Raji (cell line): Measurements from ENCODE around the gene BTN1A1.

Experiments
- POLR2A ChIP-seq: IDR thresholded peaks from 2 replicates; pipeline ENCODE4 v1.6.1; 2011; ENCODE audit warnings: low read depth, low read length, control low read depth; ENCODE audit not compliant: insufficient read depth

Gene BTN1A1

GRCh38 chr6:26472549-26473290 is 27.4 kb upstream of the BTN1A1 start:
- no peak for TF ChIP-seq POLR2A

GRCh38 chr6:26473429-26473757 is 26.7 kb upstream of the BTN1A1 start:
- TF ChIP-seq POLR2A = no peak

GRCh38 chr6:26473758-26474438 is 26.2 kb upstream of the BTN1A1 start:
- peak; percentile 89 for TF ChIP-seq POLR2A

DNA sequence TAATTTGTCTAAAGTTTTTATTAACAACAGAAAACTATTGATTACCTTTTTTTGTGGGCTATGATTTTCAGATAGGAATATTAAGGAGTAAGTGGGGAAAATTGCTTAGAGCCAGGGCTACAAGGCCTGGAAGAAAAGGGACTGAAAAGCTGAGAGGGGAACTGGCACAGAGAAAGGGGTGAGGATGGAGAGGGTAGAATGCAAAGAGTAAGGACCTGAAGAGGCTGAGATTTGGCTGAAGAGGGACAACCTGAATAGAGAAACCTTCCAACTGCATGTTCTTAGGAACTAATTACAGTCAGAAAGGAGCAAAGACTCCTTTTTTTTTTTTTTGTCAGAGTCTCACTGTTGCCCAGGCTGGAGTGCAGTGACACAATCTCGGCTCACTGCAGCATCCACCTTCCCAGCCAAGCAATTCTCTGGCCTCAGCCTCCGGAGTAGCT is 25.6 kb upstream of the BTN1A1 start:
- TF ChIP-seq POLR2A = no peak

GRCh38 chr6:26475823-26476729 is 24.0 kb upstream of the BTN1A1 start:
- TF ChIP-seq POLR2A = no peak

- no peak for TF ChIP-seq POLR2A
These were observed 23.2 kb upstream of the BTN1A1 start for GRCh38 chr6:26476896-26477295.

DNA sequence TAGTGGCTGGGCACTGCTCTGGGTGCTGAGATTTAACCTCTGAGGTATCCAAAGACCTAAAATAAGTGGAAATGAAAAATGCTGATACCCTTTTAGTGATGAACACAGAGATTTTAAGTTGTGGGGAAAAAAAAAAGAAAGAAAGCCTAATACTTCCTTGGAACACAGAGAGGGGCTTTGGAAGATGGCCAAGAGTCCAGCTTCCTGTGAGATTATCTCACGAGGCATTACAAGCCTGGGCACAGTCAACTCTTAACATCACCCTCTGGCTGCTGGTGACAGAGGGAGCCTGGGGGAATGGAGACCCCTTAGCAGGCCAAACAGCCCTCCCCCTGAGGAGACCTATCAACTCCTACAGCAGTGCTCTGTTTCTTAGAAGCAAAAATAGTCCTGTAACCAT is 22.7 kb upstream of the BTN1A1 start:
- TF ChIP-seq POLR2A = no peak

DNA sequence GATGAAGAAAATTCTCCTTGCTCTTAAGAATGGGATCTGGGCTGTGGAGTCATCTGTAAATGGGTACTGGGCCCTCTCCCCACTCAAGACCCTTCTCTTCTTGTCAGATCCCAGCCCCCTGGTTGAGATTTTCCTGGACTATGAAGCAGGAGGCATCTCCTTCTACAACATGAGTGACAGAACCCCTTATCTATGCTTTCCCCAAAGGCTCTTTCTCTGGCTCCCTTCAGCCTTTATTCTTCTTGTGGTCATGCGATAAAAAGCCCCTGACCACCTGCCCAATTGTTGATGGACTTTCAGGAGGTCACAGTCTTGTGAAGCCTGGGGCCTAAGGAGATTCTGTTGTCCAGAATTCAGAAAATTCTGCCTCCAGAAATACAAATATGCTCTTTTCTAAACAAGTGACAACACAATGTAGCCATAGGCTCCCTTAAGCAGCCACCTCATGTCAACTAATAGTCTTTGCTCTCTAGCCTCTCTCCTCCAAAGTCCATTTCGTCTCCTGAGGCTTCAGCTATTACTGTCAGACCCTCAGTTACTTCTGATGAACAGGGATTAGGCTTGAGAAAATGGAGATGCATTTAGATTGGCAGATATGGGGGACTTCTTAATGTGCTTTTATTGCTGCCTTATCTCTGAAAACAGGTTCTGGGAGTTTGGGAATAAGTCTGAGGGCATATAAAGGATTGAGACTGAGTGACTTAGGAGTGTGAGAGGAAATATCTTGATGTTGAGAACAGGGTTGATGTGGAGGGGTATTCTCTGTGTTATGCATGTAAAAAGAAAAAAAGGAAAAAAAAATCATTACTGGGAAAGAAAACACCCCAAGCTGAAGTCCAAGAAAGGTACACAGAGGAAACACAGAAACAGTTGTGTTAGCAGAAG is 21.8 kb upstream of the BTN1A1 start:
- TF ChIP-seq POLR2A = no peak

DNA sequence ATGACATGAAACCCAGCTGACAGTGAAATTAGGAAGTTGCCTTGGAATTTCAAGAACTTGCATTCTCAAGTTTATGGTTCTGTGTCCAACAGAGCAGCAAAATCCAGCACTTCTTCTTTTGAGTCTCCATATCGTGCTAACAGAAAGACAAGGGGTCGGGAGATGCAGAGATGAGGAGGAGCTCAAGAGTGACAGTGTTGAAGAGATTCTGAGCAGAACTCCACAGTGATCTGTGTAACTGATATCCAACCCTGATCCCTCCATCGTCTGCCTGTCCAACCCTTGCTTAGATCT is 21.2 kb upstream of the BTN1A1 start:
- no peak for TF ChIP-seq POLR2A

- no peak for TF ChIP-seq POLR2A
These were observed 17.8 kb upstream of the BTN1A1 start for GRCh38 chr6:26482338-26482737.

DNA sequence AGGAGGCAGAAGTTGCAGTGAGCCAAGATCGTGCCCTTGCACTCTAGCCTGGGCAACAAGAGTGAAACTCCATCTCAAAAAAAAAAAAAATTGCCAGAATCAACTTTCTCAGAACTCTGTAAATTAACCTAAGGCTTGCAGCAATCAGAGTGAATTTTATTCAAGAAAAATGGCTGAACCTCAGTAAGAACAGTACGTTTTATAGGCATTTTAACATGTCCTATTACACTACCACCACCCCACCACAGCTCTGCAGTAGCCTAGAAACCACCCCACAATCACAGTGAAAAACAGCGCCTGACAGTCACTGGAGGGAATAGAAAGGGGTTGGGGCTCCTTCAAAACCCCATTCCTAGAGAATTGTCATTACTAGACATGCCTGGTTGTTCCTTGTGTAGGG is 16.4 kb upstream of the BTN1A1 start:
- TF ChIP-seq POLR2A = no peak

- TF ChIP-seq POLR2A = no peak
These were observed 15.9 kb upstream of the BTN1A1 start for GRCh38 chr6:26484161-26484560.

DNA sequence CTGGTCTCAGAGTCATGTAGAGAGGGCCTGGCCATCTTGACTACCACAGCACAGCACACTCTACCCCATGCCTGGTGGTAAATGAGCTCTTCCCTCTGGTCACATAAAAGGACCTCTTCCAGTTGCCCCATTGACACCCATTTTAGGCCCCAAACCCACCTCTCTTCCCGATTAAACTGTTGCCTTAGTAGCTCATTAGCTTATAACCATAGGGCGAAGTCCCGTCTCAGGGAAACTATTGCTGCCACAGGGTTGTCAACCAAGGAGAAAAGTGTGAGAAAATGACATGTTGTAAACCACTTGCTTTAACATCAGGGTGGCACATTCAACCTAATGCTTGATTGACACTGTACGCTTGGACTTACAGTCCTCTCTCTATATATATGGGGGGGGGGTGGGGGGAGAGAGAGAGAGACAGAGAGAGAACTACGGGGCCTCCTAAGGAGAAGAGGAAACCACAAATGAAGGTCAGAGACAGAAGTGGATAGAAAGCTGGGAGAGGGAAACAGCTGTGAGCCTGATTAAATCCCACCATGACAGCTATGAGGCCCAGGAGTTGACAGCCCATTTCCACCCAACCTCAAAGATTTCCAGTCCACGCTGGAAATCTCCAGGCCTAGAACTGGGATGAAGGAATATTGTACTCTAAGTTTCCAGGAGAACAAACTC is 14.9 kb upstream of the BTN1A1 start:
- no peak for TF ChIP-seq POLR2A

DNA sequence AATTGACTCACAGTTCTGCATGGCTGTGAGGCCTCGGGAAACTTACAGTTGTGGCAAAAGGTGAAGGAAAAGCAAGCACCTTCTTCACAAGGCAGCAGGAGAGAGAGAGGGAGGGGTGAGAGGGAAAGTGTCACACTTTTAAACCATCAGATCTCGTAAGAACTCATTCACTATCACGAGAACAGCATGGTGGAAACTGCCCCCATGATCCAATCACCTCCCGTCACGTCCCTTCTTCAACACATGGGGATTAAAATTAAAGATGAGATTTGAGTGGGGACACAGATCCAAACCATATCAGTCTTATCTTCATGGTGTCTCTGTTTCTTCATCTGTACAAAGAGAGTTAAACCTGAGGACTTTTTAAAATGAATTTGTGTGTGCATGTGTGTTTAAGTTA is 13.7 kb upstream of the BTN1A1 start:
- no peak for TF ChIP-seq POLR2A
